HG02884 (cell line): ENCODE data around the gene CPA5.
"Not testable (repeated sequence)": the region's sequence is repeated elsewhere in the genome, so short reads cannot be mapped to it uniquely, and the experiment has no call there.

ENCODE experiments used
- ATAC-seq: cut with Tn5 transposase; IDR thresholded peaks from one replicate; pipeline ENCODE4 v1.9.1; 2021; ENCODE audit warnings: mild to moderate bottlenecking, moderate library complexity; ENCODE audit not compliant: unreplicated experiment

CPA5 gene

GRCh38 chr7:130344271-130344866 is at the start of gene CPA5:
TSS of gene CPA5 (plus strand) at chr7:130344816. CDS start at chr7:130346486, 1,670 bp downstream.
- no peak for ATAC-seq

- no peak for ATAC-seq
Measured at GRCh38 chr7:130296221-130296951, 48.2 kb upstream of the CPA5 start.

GRCh38 chr7:130297628-130298543 is 46.7 kb upstream of the CPA5 start:
- ATAC-seq: no peak

- no peak for ATAC-seq
Measured at GRCh38 chr7:130298544-130299326, 45.9 kb upstream of the CPA5 start.

- no peak for ATAC-seq
Measured at GRCh38 chr7:130299866-130300265, 44.8 kb upstream of the CPA5 start.

GRCh38 chr7:130301501-130302020 is 43.1 kb upstream of the CPA5 start:
- ATAC-seq: no peak

GRCh38 chr7:130302649-130303048 is 42.0 kb upstream of the CPA5 start:
- ATAC-seq: no peak

- ATAC-seq: no peak
Measured at GRCh38 chr7:130303127-130303526, 41.5 kb upstream of the CPA5 start.

- ATAC-seq: no peak
Measured at GRCh38 chr7:130303551-130303950, 41.1 kb upstream of the CPA5 start.

- ATAC-seq: no peak
Measured at GRCh38 chr7:130303982-130304381, 40.6 kb upstream of the CPA5 start.

GRCh38 chr7:130304878-130305277 is 39.7 kb upstream of the CPA5 start:
- ATAC-seq: no peak

GRCh38 chr7:130305433-130306042 is 39.1 kb upstream of the CPA5 start:
- ATAC-seq: no peak

- no peak for ATAC-seq
Measured at GRCh38 chr7:130309986-130310385, 34.6 kb upstream of the CPA5 start.

- ATAC-seq: no peak
Measured at GRCh38 chr7:130314305-130314704, 30.3 kb upstream of the CPA5 start.

GRCh38 chr7:130319541-130319940 is 25.1 kb upstream of the CPA5 start:
- ATAC-seq: no peak

GRCh38 chr7:130321542-130322229 is 22.9 kb upstream of the CPA5 start:
- ATAC-seq: not testable (repeated sequence)

GRCh38 chr7:130322615-130323014 is 22.0 kb upstream of the CPA5 start:
- no peak for ATAC-seq

- ATAC-seq: no peak
Measured at GRCh38 chr7:130324306-130324943, 20.2 kb upstream of the CPA5 start.

GRCh38 chr7:130329681-130330080 is 14.9 kb upstream of the CPA5 start:
- ATAC-seq: no peak
